ACHN (cell line): ENCODE results near the gene EXOC6.
A peak's percentile ranks its signal among the peaks of the same experiment; 100 is the strongest.

Source experiments
- DNase-seq: peaks from one replicate; pipeline ENCODE4 v3.0.0-alpha.2; 2015
- in situ Hi-C: cut with HindIII; loops from 2 replicates; pipeline ENCODE4 v1.10.0; 2017; ENCODE audit warnings: low sequenced_read_pairs, low pct_ligation_motif_present, low pct_unique_long_range_greater_than_20kb

EXOC6 gene

GRCh38 chr10:93067443-93068365, 219.4 kb downstream of the EXOC6 start:
- in situ Hi-C loops, result no loop called here
- no peak for DNase-seq

GRCh38 chr10:93068411-93069244, 220.3 kb downstream of the EXOC6 start:
- in situ Hi-C loops, result no loop called here
- no peak for DNase-seq

- no peak for DNase-seq
- in situ Hi-C loops, result no loop called here
Measured at GRCh38 chr10:93069245-93069561, 220.9 kb downstream of the EXOC6 start.

- in situ Hi-C loops, result no loop called here
Measured at GRCh38 chr10:93070378-93071176, 222.3 kb downstream of the EXOC6 start.

GRCh38 chr10:93071177-93071472, 222.8 kb downstream of the EXOC6 start:
- DNase-seq, result no peak
- in situ Hi-C loops, result no loop called here

More at GRCh38 chr10:93070378-93071176, 222.3 kb downstream of the EXOC6 start:
- no peak for DNase-seq

GRCh38 chr10:93071674-93072224, 223.4 kb downstream of the EXOC6 start:
- in situ Hi-C loops, result no loop called here

GRCh38 chr10:93072225-93072712, 223.9 kb downstream of the EXOC6 start:
- in situ Hi-C loops, result no loop called here
- DNase-seq, result peak; percentile 22

More at GRCh38 chr10:93071674-93072224, 223.4 kb downstream of the EXOC6 start:
- peak; percentile 64 for DNase-seq

GRCh38 chr10:93072713-93073538, 224.6 kb downstream of the EXOC6 start:
- in situ Hi-C loops, result no loop called here
- DNase-seq, result peak; percentile 20

- peak; percentile 18 for DNase-seq
- in situ Hi-C loops, result no loop called here
Measured at GRCh38 chr10:93073539-93074146, 225.3 kb downstream of the EXOC6 start, which contains the start of gene CYP26A1. Gene CYP26A1, plus strand, starts transcription at chr10:93073893. Its CDS starts 42 bp downstream, at chr10:93073935.

- peak; percentile 35 for DNase-seq
- in situ Hi-C loops, result no loop called here
Measured at GRCh38 chr10:93074147-93074596, 225.9 kb downstream of the EXOC6 start.

GRCh38 chr10:93074597-93075368, 226.5 kb downstream of the EXOC6 start:
- DNase-seq, result no peak
- in situ Hi-C loops, result no loop called here

GRCh38 chr10:93075369-93076221, 227.3 kb downstream of the EXOC6 start:
- DNase-seq, result no peak
- in situ Hi-C loops, result no loop called here

- DNase-seq, result no peak
- in situ Hi-C loops, result no loop called here
Measured at GRCh38 chr10:93076871-93077270, 228.6 kb downstream of the EXOC6 start.

GRCh38 chr10:93077860-93078337, 229.6 kb downstream of the EXOC6 start:
- no peak for DNase-seq
- in situ Hi-C loops, result no loop called here

- DNase-seq, result no peak
- in situ Hi-C loops, result no loop called here
Measured at GRCh38 chr10:93079663-93080349, 231.5 kb downstream of the EXOC6 start.
